WERI-Rb-1 (cell line): ENCODE results near the gene TPSAB1.

Source experiments
- DNase-seq: peaks from one replicate; pipeline ENCODE4 v3.0.0-alpha.2; 2020
- H3K27ac ChIP-seq: fragments of 250-450 bp; sonication (Bioruptor Pico); 2 replicates; pipeline ENCODE4 v1.5.1; 2020; ENCODE audit warnings: mild to moderate bottlenecking, moderate library complexity
- H3K27me3 ChIP-seq: fragments of 250-450 bp; sonication (Bioruptor Pico); 2 replicates; pipeline ENCODE4 v1.5.1; 2021; ENCODE audit warnings: mild to moderate bottlenecking, low read depth, moderate library complexity; ENCODE audit not compliant: insufficient read depth, severe bottlenecking
- H3K36me3 ChIP-seq: fragments of 250-450 bp; sonication (Bioruptor Pico); 2 replicates; pipeline ENCODE4 v1.5.1; 2020; ENCODE audit warnings: mild to moderate bottlenecking, moderate library complexity
- H3K4me3 ChIP-seq: 2 replicates; pipeline ENCODE4 v1.5.1; 2011; ENCODE audit warnings: low read depth, mild to moderate bottlenecking, control low read depth, low read length
- H3K9me3 ChIP-seq: fragments of 250-450 bp; sonication (Bioruptor Pico); 2 replicates; pipeline ENCODE4 v1.5.1; 2021; ENCODE audit warnings: mild to moderate bottlenecking, moderate library complexity; ENCODE audit not compliant: severe bottlenecking
- TF ChIP-seq, protein P1 (sequence below): IDR thresholded peaks from 2 replicates; pipeline ENCODE4 v1.5.1; 2011; ENCODE audit warnings: low read depth, mild to moderate bottlenecking, control low read depth, inconsistent platforms, low read length

Gene TPSAB1

GRCh38 chr16:1208239-1208830, 32.2 kb upstream of the TPSAB1 start:
- H3K27ac ChIP-seq = no peak overlapping the region
- TF ChIP-seq, protein P1, sequence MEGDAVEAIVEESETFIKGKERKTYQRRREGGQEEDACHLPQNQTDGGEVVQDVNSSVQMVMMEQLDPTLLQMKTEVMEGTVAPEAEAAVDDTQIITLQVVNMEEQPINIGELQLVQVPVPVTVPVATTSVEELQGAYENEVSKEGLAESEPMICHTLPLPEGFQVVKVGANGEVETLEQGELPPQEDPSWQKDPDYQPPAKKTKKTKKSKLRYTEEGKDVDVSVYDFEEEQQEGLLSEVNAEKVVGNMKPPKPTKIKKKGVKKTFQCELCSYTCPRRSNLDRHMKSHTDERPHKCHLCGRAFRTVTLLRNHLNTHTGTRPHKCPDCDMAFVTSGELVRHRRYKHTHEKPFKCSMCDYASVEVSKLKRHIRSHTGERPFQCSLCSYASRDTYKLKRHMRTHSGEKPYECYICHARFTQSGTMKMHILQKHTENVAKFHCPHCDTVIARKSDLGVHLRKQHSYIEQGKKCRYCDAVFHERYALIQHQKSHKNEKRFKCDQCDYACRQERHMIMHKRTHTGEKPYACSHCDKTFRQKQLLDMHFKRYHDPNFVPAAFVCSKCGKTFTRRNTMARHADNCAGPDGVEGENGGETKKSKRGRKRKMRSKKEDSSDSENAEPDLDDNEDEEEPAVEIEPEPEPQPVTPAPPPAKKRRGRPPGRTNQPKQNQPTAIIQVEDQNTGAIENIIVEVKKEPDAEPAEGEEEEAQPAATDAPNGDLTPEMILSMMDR = no peak
- H3K4me3 ChIP-seq = no peak overlapping the region
- no peak for DNase-seq
- H3K36me3 ChIP-seq = peaks cover 86% of the 10 kb centered on the region
- H3K27me3 ChIP-seq = no peaks in the 10 kb centered on the region
- H3K9me3 ChIP-seq = no peaks in the 10 kb centered on the region

DNA sequence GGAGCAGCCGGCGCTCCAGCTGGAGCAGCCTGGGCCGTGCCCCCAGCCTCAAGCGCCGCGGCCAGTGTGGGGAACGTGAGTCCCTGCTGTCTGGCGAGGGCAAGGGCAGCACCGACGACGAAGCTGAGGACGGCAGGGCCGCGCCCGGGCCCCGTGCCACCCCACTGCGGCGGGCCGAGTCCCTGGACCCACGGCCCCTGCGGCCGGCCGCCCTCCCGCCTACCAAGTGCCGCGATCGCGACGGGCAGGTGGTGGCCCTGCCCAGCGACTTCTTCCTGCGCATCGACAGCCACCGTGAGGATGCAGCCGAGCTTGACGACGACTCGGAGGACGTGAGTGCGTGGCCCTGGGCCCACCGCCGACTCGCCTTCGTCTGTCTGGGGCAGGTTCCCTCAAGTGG, 31.4 kb upstream of the TPSAB1 start:
- TF ChIP-seq, protein P1 = no peak
- Histone ChIP-seq H3K36me3 (peaks cover 86% of the 10 kb centered on the region), H3K9me3 (no peaks in the 10 kb centered on the region), H3K27me3 (no peaks in the 10 kb centered on the region), H3K27ac (no peak overlapping the region), H3K4me3 (no peak overlapping the region)
- DNase-seq = no peak

- Histone ChIP-seq H3K27ac (no peak overlapping the region), H3K4me3 (no peak overlapping the region), H3K27me3 (no peaks in the 10 kb centered on the region), H3K36me3 (peaks cover 89% of the 10 kb centered on the region), H3K9me3 (no peaks in the 10 kb centered on the region)
- no peak for DNase-seq
- TF ChIP-seq, protein P1 = no peak
These were observed 30.0 kb upstream of the TPSAB1 start for GRCh38 chr16:1210461-1210860.

- Histone ChIP-seq H3K4me3 (no peak overlapping the region), H3K36me3 (peaks cover 87% of the 10 kb centered on the region), H3K9me3 (no peaks in the 10 kb centered on the region), H3K27ac (no peak overlapping the region), H3K27me3 (no peaks in the 10 kb centered on the region)
- TF ChIP-seq, protein P1 = no peak
- no peak for DNase-seq
These were observed 28.8 kb upstream of the TPSAB1 start for GRCh38 chr16:1211451-1212268.

GRCh38 chr16:1212616-1213194, 27.8 kb upstream of the TPSAB1 start:
- Histone ChIP-seq H3K36me3 (peaks cover 89% of the 10 kb centered on the region), H3K27ac (no peak overlapping the region), H3K9me3 (no peaks in the 10 kb centered on the region), H3K4me3 (no peak overlapping the region), H3K27me3 (no peaks in the 10 kb centered on the region)
- TF ChIP-seq, protein P1 = no peak
- DNase-seq = no peak
